Parathyroid adenoma (tissue), 2 donors: ENCODE data around the gene LRP2BP.
"Not testable (repeated sequence)": the region's sequence is repeated elsewhere in the genome, so short reads cannot be mapped to it uniquely, and the experiment has no call there.

ENCODE experiments used
- H2AFZ ChIP-seq: fragments of 300-600 bp; sonication (generic); one replicate; pipeline ENCODE4 v1.7.0; 2017; ENCODE audit warnings: antibody characterized with exemption, mild to moderate bottlenecking
- H3K27ac ChIP-seq: fragments of 300-600 bp; sonication (generic); one replicate; pipeline ENCODE4 v1.7.0; 2017
- H3K27me3 ChIP-seq: fragments of 300-600 bp; sonication (generic); one replicate; pipeline ENCODE4 v1.7.0; 2017; ENCODE audit warnings: low read length; ENCODE audit not compliant: control insufficient read depth, insufficient read depth
- H3K36me3 ChIP-seq: fragments of 300-600 bp; sonication (generic); one replicate; pipeline ENCODE4 v1.7.0; 2017; ENCODE audit warnings: low read length; ENCODE audit not compliant: control insufficient read depth, insufficient read depth
- H3K4me1 ChIP-seq: fragments of 300-600 bp; sonication (generic); one replicate; pipeline ENCODE4 v1.7.0; 2017; ENCODE audit warnings: control low read depth
- H3K4me2 ChIP-seq: fragments of 300-600 bp; sonication (generic); one replicate; pipeline ENCODE4 v1.7.0; 2017; ENCODE audit warnings: low read length
- H3K4me3 ChIP-seq: fragments of 300-600 bp; sonication (generic); one replicate; pipeline ENCODE4 v1.7.0; 2017; ENCODE audit warnings: low read depth, low read length
- H3K79me2 ChIP-seq: fragments of 300-600 bp; sonication (generic); one replicate; pipeline ENCODE4 v1.7.0; 2017; ENCODE audit warnings: control low read depth
- H3K9ac ChIP-seq: fragments of 300-600 bp; sonication (generic); one replicate; pipeline ENCODE4 v1.7.0; 2017; ENCODE audit warnings: mild to moderate bottlenecking
- H3K9me3 ChIP-seq: fragments of 300-600 bp; sonication (generic); one replicate; pipeline ENCODE4 v1.7.0; 2017; ENCODE audit warnings: low read length; ENCODE audit not compliant: control insufficient read depth
- CTCF ChIP-seq: fragments of 300-600 bp; sonication (generic); IDR thresholded peaks from one replicate; pipeline ENCODE4 v1.7.0; 2017; ENCODE audit warnings: antibody characterized with exemption, mild to moderate bottlenecking
- donor health status: primary hyperparathyroidism.

The LRP2BP gene

GRCh38 chr4:185328586-185328985 is 67.1 kb downstream of the LRP2BP start:
- no peak for TF ChIP-seq CTCF
- Histone ChIP-seq H3K27me3 (no peaks in the 10 kb centered on the region), H3K27ac (no peak overlapping the region), H2AFZ (no peak overlapping the region), H3K9ac (no peak overlapping the region), H3K4me1 (no peaks in the 10 kb centered on the region), H3K9me3 (no peaks in the 10 kb centered on the region), H3K79me2 (no peaks in the 10 kb centered on the region), H3K4me3 (no peak overlapping the region), H3K4me2 (no peak overlapping the region), H3K36me3 (no peaks in the 10 kb centered on the region)

- not testable (repeated sequence) for H3K9ac ChIP-seq, H3K4me1 ChIP-seq, H3K4me3 ChIP-seq, H3K27ac ChIP-seq, H3K36me3 ChIP-seq, H3K4me2 ChIP-seq, H3K9me3 ChIP-seq, H3K79me2 ChIP-seq, H3K27me3 ChIP-seq, H2AFZ ChIP-seq
These were observed 70.0 kb downstream of the LRP2BP start for GRCh38 chr4:185325721-185326120.

- not testable (repeated sequence) for H3K27ac ChIP-seq, H3K79me2 ChIP-seq, H3K4me2 ChIP-seq, H2AFZ ChIP-seq, H3K9me3 ChIP-seq, H3K27me3 ChIP-seq, H3K36me3 ChIP-seq, H3K4me3 ChIP-seq, H3K9ac ChIP-seq, H3K4me1 ChIP-seq
These were observed 71.4 kb downstream of the LRP2BP start for GRCh38 chr4:185324361-185324760.

- H3K27me3 ChIP-seq = no peaks in the 10 kb centered on the region
- H3K79me2 ChIP-seq = no peaks in the 10 kb centered on the region
- TF ChIP-seq CTCF = no peak
- H3K36me3 ChIP-seq = no peaks in the 10 kb centered on the region
- no peaks in the 10 kb centered on the region for H3K9me3 ChIP-seq
- no peak overlapping the region for H3K27ac ChIP-seq
- no peak overlapping the region for H2AFZ ChIP-seq
- no peak overlapping the region for H3K9ac ChIP-seq
- H3K4me1 ChIP-seq = no peaks in the 10 kb centered on the region
- H3K4me3 ChIP-seq = no peak overlapping the region
- H3K4me2 ChIP-seq = no peak overlapping the region
These were observed 72.1 kb downstream of the LRP2BP start for GRCh38 chr4:185323606-185324005.

GRCh38 chr4:185322803-185323202 is 72.9 kb downstream of the LRP2BP start:
- TF ChIP-seq CTCF = no peak
- Histone ChIP-seq H3K4me3 (no peak overlapping the region), H3K4me1 (no peaks in the 10 kb centered on the region), H3K9ac (no peak overlapping the region), H3K9me3 (no peaks in the 10 kb centered on the region), H2AFZ (no peak overlapping the region), H3K36me3 (no peaks in the 10 kb centered on the region), H3K4me2 (no peak overlapping the region), H3K79me2 (no peaks in the 10 kb centered on the region), H3K27me3 (no peaks in the 10 kb centered on the region), H3K27ac (no peak overlapping the region)

GRCh38 chr4:185318679-185319078 is 77.0 kb downstream of the LRP2BP start:
- H3K27me3 ChIP-seq = no peaks in the 10 kb centered on the region
- no peak overlapping the region for H3K4me3 ChIP-seq
- no peaks in the 10 kb centered on the region for H3K79me2 ChIP-seq
- H3K4me2 ChIP-seq = no peak overlapping the region
- no peak overlapping the region for H3K27ac ChIP-seq
- H3K9me3 ChIP-seq = no peaks in the 10 kb centered on the region
- TF ChIP-seq CTCF = no peak
- H3K9ac ChIP-seq = no peak overlapping the region
- H2AFZ ChIP-seq = no peak overlapping the region
- no peaks in the 10 kb centered on the region for H3K4me1 ChIP-seq
- no peaks in the 10 kb centered on the region for H3K36me3 ChIP-seq
